Measurements from ENCODE around the gene KLF11.

The KLF11 gene

DNA sequence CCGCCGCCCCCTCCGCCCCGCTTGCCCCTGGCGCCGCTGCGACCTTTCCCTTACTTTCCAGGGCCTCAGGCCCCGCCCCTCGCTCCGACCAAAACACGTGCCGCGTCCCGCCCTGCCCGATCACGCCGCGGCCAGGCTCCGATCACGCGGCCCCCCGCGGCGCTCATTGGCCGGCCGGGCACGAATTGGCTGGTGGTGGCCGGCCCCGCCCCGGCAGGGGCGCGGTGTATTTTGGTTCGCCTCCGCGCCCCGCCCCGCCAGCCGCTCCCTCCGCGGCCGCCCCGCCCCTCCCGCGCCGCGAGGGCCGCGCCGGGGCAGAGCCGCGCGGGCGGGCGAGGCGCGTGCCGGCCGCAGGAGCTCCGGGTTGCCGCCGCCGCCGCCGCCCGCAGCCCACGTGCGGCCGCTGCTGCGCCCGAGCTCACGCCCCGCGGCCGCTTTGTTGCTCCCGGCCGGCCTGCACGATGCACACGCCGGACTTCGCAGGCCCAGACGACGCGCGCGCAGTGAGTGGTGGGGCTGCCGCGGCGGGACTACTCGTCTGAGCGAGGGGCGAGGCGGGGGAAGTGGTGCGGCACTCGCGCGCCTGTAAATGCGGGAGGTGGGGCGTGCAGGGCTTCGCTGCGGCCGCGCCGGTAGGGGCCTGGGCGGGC is at the start of gene KLF11:
KLF11 (plus strand) TSS at position 295 of the 650 bp plus-strand sequence; CDS start at position 462, 167 bp downstream.
- TF ChIP-seq, protein P1, sequence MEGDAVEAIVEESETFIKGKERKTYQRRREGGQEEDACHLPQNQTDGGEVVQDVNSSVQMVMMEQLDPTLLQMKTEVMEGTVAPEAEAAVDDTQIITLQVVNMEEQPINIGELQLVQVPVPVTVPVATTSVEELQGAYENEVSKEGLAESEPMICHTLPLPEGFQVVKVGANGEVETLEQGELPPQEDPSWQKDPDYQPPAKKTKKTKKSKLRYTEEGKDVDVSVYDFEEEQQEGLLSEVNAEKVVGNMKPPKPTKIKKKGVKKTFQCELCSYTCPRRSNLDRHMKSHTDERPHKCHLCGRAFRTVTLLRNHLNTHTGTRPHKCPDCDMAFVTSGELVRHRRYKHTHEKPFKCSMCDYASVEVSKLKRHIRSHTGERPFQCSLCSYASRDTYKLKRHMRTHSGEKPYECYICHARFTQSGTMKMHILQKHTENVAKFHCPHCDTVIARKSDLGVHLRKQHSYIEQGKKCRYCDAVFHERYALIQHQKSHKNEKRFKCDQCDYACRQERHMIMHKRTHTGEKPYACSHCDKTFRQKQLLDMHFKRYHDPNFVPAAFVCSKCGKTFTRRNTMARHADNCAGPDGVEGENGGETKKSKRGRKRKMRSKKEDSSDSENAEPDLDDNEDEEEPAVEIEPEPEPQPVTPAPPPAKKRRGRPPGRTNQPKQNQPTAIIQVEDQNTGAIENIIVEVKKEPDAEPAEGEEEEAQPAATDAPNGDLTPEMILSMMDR (IDR thresholded peaks at IDR 0.05; ENCODE audit: control insufficient read depth, insufficient read depth, low read depth, low read length, missing control alignments) = no peak
- DNase-seq (ENCODE audit: low read depth) = peak; percentile 27
- H3K4me3 ChIP-seq (ENCODE audit: control insufficient read depth, low read depth, low read length) = peak within 1 kb of the TSS; percentile 52

DNA sequence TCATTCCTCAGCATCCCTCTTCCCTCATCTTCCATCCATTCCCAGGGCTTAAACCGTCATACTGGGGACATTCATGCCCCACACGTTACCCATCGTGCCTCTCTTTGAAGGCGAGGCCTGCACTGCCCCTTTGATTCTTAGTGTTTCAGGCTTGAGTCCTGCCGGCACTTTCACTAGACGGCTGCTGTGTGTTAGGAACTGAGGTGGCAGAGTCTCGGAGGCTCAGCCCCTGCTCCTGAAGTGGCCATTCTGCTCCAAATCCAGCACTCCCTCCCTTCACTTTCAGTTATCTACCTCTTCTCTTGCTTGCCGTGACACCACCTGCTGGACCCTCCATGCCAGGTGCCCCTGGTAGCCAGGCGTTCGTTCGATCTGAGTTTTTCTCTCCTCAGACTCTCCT is 48.9 kb upstream of the KLF11 start:
- TF ChIP-seq, protein P1 (IDR thresholded peaks at IDR 0.05; ENCODE audit: control insufficient read depth, insufficient read depth, low read depth, low read length, missing control alignments) = no peak
- DNase-seq (ENCODE audit: low read depth) = no peak
- H3K4me3 ChIP-seq (ENCODE audit: control insufficient read depth, low read depth, low read length) = no peak overlapping the region

DNA sequence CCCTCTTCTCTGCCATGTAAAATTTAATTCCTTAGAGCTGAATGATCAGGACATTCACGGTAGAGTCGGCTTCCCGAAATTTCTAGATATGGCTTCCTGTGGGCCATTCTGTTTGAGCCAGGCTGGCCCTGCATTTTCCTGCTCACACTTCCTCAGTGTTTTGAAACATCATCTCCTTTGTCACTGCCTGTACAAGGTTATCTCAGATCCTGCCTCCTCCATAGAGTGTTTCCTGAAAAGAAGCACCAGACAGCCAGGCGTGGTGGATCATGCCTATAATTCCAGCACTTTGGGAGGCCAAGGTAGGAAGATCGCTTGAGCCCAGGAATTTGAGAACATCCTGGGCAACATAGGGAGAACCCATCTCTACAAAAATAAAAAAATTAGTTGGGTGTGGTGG is 48.3 kb upstream of the KLF11 start:
- TF ChIP-seq, protein P1 (IDR thresholded peaks at IDR 0.05; ENCODE audit: control insufficient read depth, insufficient read depth, low read depth, low read length, missing control alignments) = no peak
- H3K4me3 ChIP-seq (ENCODE audit: control insufficient read depth, low read depth, low read length) = no peak overlapping the region
- DNase-seq (ENCODE audit: low read depth) = no peak

GRCh38 chr2:9996321-9996720 is 47.0 kb upstream of the KLF11 start:
- no peak overlapping the region for H3K4me3 ChIP-seq (ENCODE audit: control insufficient read depth, low read depth, low read length)
- no peak for DNase-seq (ENCODE audit: low read depth)
- TF ChIP-seq, protein P1 (IDR thresholded peaks at IDR 0.05; ENCODE audit: control insufficient read depth, insufficient read depth, low read depth, low read length, missing control alignments) = no peak

DNA sequence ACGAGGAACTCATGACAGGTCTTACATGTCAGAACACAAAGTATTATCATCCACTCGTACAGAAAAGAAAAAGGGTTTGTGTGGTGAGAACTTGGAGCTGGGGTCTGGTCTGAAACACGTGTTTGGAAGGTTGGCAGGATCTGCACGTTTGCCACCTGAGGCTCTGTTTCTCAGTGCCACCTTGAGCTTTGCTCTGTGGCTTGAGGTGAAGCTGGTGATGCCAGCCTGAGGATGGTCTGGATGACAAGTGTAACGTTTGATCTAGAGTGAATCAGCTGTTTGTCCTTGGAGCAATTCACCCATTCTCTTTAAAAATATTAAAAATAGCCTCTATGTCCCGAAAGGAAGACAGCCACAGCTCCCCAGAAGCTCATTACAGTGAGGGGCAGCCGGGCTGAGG is 45.4 kb upstream of the KLF11 start:
- H3K4me3 ChIP-seq (ENCODE audit: control insufficient read depth, low read depth, low read length) = no peak overlapping the region
- TF ChIP-seq, protein P1 (IDR thresholded peaks at IDR 0.05; ENCODE audit: control insufficient read depth, insufficient read depth, low read depth, low read length, missing control alignments) = no peak
- no peak for DNase-seq (ENCODE audit: low read depth)

GRCh38 chr2:9998916-9999654 is 44.3 kb upstream of the KLF11 start:
- H3K4me3 ChIP-seq (ENCODE audit: control insufficient read depth, low read depth, low read length) = no peak overlapping the region
- TF ChIP-seq, protein P1 (IDR thresholded peaks at IDR 0.05; ENCODE audit: control insufficient read depth, insufficient read depth, low read depth, low read length, missing control alignments) = no peak

More at GRCh38 chr2:9998916-9999654, 44.3 kb upstream of the KLF11 start:
- DNase-seq (ENCODE audit: low read depth) = no peak
